Stomach (tissue), 9 donors: ENCODE data around the gene ECSCR. TPM values are rescaled to one million over a fixed set of nuclear protein-coding genes. Genes with fewer than 3 reads are reported as not detected.

Experiments
- DNase-seq, 2 donors: peaks; one replicate each; pipeline versions ENCODE4 v3.0.0 to v3.0.0-alpha.2; 2013 to 2019
- H3K27ac ChIP-seq, 5 donors: fragments of 200-600 bp in 4 of 5; sonication (generic) in 4 of 5; one replicate each; pipeline ENCODE4 v1.5.1; 2013 to 2019; ENCODE audit warnings: mild to moderate bottlenecking in 1 of 5, moderate library complexity in 1 of 5
- H3K27me3 ChIP-seq, 3 donors: fragments of 200-600 bp; sonication (generic); one replicate each; pipeline ENCODE4 v1.5.1; 2017 to 2019; ENCODE audit warnings: mixed run types in 1 of 3
- H3K36me3 ChIP-seq, 4 donors: fragments of 200-600 bp; sonication (generic); 1 replicate in 3 of 4; 2 replicates in 1 of 4; pipeline ENCODE4 v1.5.1; 2016 to 2019
- H3K4me1 ChIP-seq, 4 donors: fragments of 200-600 bp; sonication (generic); one replicate each; pipeline ENCODE4 v1.5.1; 2016 to 2019
- H3K4me3 ChIP-seq, 4 donors: fragments of 200-600 bp; sonication (generic) in 3 of 4; one replicate each; pipeline ENCODE4 v1.5.1; 2016 to 2019; ENCODE audit warnings: mild to moderate bottlenecking in 1 of 4
- H3K9me3 ChIP-seq, 4 donors: fragments of 200-600 bp; sonication (generic); one replicate each; pipeline ENCODE4 v1.5.1; 2016 to 2019
- EP300 ChIP-seq: sonication (generic); formaldehyde crosslinking; IDR thresholded peaks from one replicate; pipeline ENCODE4 v1.6.1; 2017; ENCODE audit warnings: antibody characterized with exemption
- POLR2A ChIP-seq, 4 donors: fragments of 450-650 bp; IDR thresholded peaks; one replicate each; pipeline ENCODE4 v1.6.1; 2016; ENCODE audit warnings: antibody characterized with exemption in 4 of 4, control low read depth in 2 of 4, mild to moderate bottlenecking in 1 of 4, moderate library complexity in 1 of 4
- POLR2AphosphoS5 ChIP-seq, 3 donors: sonication (generic); formaldehyde crosslinking; IDR thresholded peaks; one replicate each; pipeline ENCODE4 v1.6.1; 2016; ENCODE audit warnings: antibody characterized with exemption in 3 of 3
- WGBS, 5 donors: extraction: QIAGEN DNeasy Blood & Tissue Kit in 3 of 5; methylation state at CpG; one replicate each; pipeline versions ENCODE4 v1.1.5 to v1.1.7; 2013 to 2018; 5-methylcytosine and 5-hydroxymethylcytosine counted together
- intact Hi-C: fragments of 100-400 bp; cut with DNase I; formaldehyde crosslinking; loops from one replicate; pipeline ENCODE4 v1.15.1; 2023; ENCODE audit warnings: low total_unique reads
- polyA plus RNA-seq, 3 donors: library from polyadenylated mRNA; stranded (reverse); fragments of 200-250 nt; gene quantifications; one replicate each; pipeline ENCODE4 v1.2.3, GENCODE V29; 2013
- total RNA-seq, 5 donors: library from RNA; depleted of rRNA; stranded (reverse); fragments of >200 nt; gene quantifications; one replicate each; pipeline versions ENCODE4 v1.1.0 to v1.2.3, GENCODE V29; 2014 to 2016
- TF ChIP-seq, protein P1 (sequence below), 7 experiments: fragments of 450-650 bp in 4 of 7; fragments of 200-600 bp in 3 of 7; sonication (generic) in 3 of 7; IDR thresholded peaks; one replicate each; pipeline ENCODE4 v1.5.1; 2016 to 2019; ENCODE audit warnings: antibody characterized with exemption in 7 of 7, control low read depth in 2 of 7, mild to moderate bottlenecking in 1 of 7
- donor health status: healthy with polysubstance abuse.
- donor health status: Bipolar disorder and iron deficiency.
- donor health status: healthy.

Gene ECSCR
- total and polyA plus RNA-seq, 8 donors = 5.4 to 15.2 (median 8.6) TPM; not detected in 2

GRCh38 chr5:139408191-139408590 lies 54.4 kb downstream of the ECSCR start:
- Histone ChIP-seq H3K4me1 (peaks cover 8 to 26% (median 12%) of the 10 kb centered on the region in 4 donors), H3K9me3 (no peaks in the 10 kb centered on the region), H3K36me3 (peaks cover 0 to 14% (median 8%) of the 10 kb centered on the region in 4 donors), H3K27me3 (no peaks in the 10 kb centered on the region), H3K27ac (no peak overlapping the region), H3K4me3 (no peak overlapping the region)
- intact Hi-C loops = no loop called here
- WGBS, 5 donors = 92 to 97% (median 95%) methylated on average over 7 of the region's 7 CpGs
- DNase-seq = no peak
- TF ChIP-seq, protein P1, sequence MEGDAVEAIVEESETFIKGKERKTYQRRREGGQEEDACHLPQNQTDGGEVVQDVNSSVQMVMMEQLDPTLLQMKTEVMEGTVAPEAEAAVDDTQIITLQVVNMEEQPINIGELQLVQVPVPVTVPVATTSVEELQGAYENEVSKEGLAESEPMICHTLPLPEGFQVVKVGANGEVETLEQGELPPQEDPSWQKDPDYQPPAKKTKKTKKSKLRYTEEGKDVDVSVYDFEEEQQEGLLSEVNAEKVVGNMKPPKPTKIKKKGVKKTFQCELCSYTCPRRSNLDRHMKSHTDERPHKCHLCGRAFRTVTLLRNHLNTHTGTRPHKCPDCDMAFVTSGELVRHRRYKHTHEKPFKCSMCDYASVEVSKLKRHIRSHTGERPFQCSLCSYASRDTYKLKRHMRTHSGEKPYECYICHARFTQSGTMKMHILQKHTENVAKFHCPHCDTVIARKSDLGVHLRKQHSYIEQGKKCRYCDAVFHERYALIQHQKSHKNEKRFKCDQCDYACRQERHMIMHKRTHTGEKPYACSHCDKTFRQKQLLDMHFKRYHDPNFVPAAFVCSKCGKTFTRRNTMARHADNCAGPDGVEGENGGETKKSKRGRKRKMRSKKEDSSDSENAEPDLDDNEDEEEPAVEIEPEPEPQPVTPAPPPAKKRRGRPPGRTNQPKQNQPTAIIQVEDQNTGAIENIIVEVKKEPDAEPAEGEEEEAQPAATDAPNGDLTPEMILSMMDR (IDR thresholded peaks at IDR 0.05) = no peak
- TF ChIP-seq EP300 (no peak), POLR2A (IDR thresholded peaks at IDR 0.05) (no peak), POLR2AphosphoS5 (IDR thresholded peaks at IDR 0.05) (no peak)

GRCh38 chr5:139407517-139407916 lies 55.0 kb downstream of the ECSCR start:
- Histone ChIP-seq H3K4me3 (no peak overlapping the region), H3K4me1 (peaks cover 10 to 31% (median 17%) of the 10 kb centered on the region in 4 donors), H3K27me3 (no peaks in the 10 kb centered on the region), H3K36me3 (peaks cover 0 to 8% (median 3%) of the 10 kb centered on the region in 4 donors), H3K9me3 (no peaks in the 10 kb centered on the region), H3K27ac (no peak overlapping the region)
- intact Hi-C loops = no loop called here
- TF ChIP-seq, protein P1 (IDR thresholded peaks at IDR 0.05) = no peak
- no peak for TF ChIP-seq EP300
- TF ChIP-seq POLR2A (IDR thresholded peaks at IDR 0.05) = no peak
- no peak for TF ChIP-seq POLR2AphosphoS5 (IDR thresholded peaks at IDR 0.05)
- DNase-seq = no peak

DNA sequence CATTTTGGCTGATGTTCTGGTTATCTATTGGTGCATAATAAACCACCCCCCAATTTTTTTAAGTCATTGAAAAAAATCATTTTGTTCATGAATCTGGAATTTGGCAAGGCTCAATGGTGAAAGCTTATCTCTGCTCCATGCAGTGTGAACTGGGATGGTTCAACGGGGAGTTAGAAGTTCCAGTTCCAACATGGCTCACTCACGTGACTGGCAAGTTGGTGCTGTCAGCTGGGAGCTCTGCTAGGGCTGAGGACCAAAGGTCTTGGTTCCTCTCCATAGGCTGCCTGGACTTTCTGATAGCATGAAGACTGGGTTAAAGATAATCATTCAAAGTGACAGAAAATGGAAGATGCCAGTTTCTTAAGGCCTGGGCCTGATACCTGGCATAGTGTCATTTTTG lies 55.6 kb downstream of the ECSCR start:
- peaks cover 10 to 31% (median 17%) of the 10 kb centered on the region in 4 donors for H3K4me1 ChIP-seq
- no peak overlapping the region for H3K4me3 ChIP-seq
- H3K9me3 ChIP-seq = no peaks in the 10 kb centered on the region
- WGBS, 5 donors = 58 to 72% (median 70%) methylated on average over 2 of the region's 2 CpGs
- DNase-seq = no peak
- no peak overlapping the region for H3K27ac ChIP-seq
- no peaks in the 10 kb centered on the region for H3K27me3 ChIP-seq
- TF ChIP-seq POLR2AphosphoS5 (IDR thresholded peaks at IDR 0.05) (no peak), POLR2A (IDR thresholded peaks at IDR 0.05) (no peak), EP300 (no peak)
- TF ChIP-seq, protein P1 (IDR thresholded peaks at IDR 0.05) = no peak
- H3K36me3 ChIP-seq = peaks cover 0 to 4% (median 0%) of the 10 kb centered on the region in 4 donors
- intact Hi-C loops = no loop called here

- WGBS, 5 donors = 41 to 52% (median 48%) methylated on average over 5 of the region's 5 CpGs
- H3K27ac ChIP-seq = peak overlapping the region; percentile 85 to 93 (median 90)
- peaks cover 0 to 3% (median 0%) of the 10 kb centered on the region in 4 donors for H3K36me3 ChIP-seq
- intact Hi-C loops = no loop called here
- no peaks in the 10 kb centered on the region for H3K9me3 ChIP-seq
- TF ChIP-seq, protein P1 (IDR thresholded peaks at IDR 0.05) = no peak
- TF ChIP-seq POLR2AphosphoS5 (IDR thresholded peaks at IDR 0.05) (no peak), EP300 (no peak), POLR2A (IDR thresholded peaks at IDR 0.05) (no peak)
- H3K27me3 ChIP-seq = no peaks in the 10 kb centered on the region
- H3K4me1 ChIP-seq = peaks cover 10 to 17% (median 15%) of the 10 kb centered on the region in 4 donors
- peak overlapping the region; percentile 43 to 56 (median 48) for H3K4me3 ChIP-seq
- no peak for DNase-seq
Observed at GRCh38 chr5:139404484-139404840, 58.1 kb downstream of the ECSCR start.
